Hematopoietic multipotent progenitor cell treated with erythropoietin and hydrocortisone succinate and interleukin-3 and kit ligand, for 17 days (in vitro differentiated cells): ENCODE results near the gene DDX47.
A peak's percentile ranks its signal among the peaks of the same experiment; 100 is the strongest.
"Not testable (repeated sequence)": the region's sequence is repeated elsewhere in the genome, so short reads cannot be mapped to it uniquely, and the experiment has no call there.

Source experiments
- DNase-seq: peaks from one replicate; pipeline ENCODE4 v3.0.0-alpha.2; 2015; ENCODE audit warnings: low spot score

The DDX47 gene

DNA sequence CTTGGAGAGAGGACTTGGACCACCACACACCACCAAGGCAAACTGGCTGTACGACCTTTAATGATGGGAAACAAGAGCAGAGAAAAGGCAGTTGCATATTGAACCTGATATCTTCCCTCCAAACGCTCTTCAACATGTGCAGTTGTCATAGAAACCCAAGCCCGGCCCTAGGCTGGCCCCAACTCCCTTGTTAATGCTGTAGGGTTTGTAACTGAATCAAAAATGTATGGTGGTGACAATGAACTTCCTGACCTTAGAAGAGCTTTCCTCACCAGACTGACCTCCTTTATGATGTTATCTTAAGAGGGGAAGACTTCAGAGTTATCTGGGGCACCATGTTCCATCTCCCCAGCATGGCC, 15.4 kb upstream of the DDX47 start:
- no peak for DNase-seq

DNA sequence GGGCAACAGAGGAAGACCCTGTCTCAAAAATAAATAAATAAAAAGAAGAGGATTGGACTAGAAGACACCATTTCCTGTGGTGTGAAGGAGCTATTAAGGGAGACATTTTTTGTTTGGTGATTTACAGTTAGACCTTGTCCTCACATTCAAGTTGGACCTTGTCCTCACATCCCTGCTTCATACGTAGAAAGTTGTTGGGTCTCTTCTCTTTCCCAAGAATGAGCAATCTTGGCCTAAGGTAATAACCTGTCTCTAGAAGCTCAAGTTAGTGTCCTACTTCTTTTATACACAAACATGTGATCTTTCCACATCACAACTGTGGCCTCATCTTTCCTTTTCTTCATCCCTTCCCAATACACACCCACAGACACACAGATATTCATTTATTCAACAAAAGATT, 14.7 kb upstream of the DDX47 start:
- DNase-seq: no peak

DNA sequence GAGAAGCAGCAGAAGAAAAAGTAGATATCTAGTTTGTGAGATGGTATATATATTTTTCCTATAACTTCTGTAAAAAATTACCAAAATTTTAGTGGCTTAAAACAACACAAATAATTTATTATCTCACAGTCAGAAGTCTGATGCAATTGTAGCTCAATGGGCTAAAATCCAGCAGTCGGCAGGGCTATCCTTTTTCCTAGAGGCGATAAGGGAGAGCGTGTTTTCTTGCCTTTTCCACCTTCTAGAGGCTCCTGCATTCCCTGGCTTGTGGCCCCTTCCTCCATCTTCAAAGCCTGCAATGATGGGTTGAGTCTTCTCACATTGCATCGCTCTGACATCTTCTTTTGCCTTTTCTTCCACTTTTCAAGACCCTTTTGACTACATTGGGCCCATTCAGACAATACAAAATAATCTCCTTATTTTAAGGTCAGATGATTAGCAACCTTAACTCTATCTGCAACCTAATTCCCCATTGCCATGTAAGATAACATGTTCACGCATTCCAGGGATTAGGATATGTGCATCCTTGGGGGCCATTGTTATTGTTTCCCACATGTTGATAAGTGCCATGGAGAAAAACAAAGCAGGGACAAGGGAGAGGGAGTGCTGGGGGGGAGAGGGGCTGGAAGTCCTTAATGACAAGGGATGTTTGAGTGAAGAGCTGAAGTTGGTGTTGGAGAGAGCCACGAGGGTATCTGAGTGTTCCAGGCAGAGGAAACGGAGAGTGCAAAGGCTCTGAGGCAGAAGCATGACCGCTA, 13.8 kb upstream of the DDX47 start:
- no peak for DNase-seq

DNA sequence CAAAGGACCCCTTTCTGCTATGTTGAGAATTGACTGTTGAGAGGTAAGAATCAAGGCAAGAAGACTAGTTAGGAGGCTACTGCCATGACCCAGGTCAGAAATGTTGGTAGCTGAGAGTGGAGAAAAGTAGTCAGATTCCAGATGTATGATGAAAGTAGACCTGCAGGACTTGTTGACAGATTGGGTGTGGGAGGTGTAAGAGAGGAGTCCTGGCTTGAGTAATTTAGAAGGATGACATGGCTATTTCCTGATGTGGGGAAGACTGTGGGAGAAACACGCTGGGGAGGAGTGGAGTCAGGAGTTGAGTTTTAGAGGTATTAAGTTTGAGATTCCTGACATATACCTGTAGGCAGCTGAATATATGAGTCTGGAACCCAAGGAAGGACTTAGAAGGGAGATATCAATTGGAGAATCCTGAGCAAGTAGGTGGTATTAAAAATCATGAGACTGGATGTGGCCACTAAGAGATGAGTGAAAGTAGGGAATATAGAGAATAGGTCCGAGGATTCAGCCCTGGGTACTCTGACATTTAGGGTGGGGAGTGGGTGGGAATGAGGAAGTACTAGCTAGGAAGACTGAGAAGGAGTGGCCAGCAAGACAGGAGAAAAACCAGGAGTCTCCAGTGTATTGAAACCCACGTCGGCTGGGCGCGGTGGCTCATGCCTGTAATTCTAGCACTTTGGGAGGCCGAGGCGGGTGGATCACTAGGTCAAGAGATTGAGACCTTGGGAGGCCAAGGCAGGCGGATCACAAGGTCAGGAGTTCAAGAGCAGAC, 12.6 kb upstream of the DDX47 start:
- DNase-seq: peak; percentile 23

DNA sequence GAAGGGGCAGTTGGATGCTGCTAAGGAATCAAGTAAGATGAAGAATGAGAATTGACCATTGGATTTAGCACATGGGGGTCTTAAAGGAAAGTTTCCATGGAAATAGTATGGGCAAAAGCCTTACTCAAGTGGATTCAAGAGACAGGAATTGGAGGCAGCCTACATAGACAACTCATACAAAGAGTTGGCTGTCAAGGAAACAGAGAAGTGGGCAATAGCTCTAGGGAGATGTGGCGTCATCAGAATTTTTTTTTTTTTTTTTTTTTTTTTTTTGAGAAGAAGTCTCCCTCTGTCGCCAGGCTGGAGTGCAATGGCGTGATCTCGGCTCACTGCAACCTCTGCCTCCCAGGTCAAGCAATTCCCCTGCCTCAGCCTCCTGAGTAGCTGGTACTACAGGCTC, 11.5 kb upstream of the DDX47 start:
- not testable (repeated sequence) for DNase-seq

DNA sequence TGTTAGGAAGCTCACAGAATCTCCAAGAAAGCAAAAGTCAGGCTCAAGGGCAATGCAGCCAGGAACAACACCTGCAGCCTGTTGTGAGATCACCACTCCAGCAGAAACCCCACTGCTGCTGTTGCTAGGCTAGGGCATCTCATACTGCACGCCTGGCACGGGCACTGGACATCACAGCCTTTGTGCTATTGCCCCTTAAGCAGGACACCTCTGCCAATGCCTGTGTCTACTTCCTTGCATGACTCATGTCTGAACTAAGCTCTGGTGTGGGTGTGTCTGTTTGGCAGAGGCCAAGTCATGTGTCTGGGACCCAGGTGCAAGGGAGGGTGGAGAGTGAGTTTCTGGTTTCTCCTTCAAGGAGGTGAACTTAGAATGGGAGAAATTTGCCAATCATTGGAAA, 10.0 kb upstream of the DDX47 start:
- peak; percentile 71 for DNase-seq

DNA sequence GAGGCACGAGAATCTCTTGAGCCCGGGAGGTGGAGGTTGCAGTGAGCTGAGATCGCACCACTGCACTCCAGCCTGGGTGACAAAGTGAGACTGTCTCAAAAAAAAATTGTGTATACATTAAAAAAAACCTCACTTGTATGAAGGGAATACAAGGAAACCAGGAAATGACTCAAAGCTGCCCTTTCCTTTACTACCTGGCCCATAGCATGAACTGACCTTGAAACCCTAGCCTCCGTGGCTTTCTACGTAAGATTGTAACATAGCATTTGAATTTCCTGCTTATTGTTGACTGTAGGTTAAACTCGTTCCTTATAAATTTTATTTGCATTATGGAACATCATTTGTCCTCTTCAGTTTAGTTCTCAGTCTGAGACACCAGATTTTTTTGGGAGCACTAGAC, 9.1 kb upstream of the DDX47 start:
- no peak for DNase-seq

DNA sequence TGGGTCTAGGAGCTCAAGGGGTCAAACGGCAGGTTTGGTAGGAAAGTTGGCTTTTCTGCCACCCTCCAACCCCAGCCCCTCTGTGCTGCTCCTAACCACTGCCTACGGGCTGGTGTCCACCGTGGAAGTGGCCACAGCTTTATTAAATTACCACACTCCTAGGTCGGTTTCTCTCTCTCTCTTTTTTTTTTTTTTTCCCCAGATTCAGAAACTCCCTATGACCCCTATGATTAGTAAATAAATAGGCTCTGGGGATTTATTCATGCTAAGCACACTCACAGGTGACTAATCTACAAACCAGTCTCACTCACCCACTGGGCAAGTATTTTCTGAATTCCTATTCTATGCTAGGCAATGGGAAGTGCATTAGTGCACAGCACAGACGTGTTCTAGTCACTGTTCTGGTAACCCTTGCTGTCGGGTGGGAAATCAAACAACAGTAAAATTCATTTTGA, 8.7 kb upstream of the DDX47 start:
- no peak for DNase-seq

DNA sequence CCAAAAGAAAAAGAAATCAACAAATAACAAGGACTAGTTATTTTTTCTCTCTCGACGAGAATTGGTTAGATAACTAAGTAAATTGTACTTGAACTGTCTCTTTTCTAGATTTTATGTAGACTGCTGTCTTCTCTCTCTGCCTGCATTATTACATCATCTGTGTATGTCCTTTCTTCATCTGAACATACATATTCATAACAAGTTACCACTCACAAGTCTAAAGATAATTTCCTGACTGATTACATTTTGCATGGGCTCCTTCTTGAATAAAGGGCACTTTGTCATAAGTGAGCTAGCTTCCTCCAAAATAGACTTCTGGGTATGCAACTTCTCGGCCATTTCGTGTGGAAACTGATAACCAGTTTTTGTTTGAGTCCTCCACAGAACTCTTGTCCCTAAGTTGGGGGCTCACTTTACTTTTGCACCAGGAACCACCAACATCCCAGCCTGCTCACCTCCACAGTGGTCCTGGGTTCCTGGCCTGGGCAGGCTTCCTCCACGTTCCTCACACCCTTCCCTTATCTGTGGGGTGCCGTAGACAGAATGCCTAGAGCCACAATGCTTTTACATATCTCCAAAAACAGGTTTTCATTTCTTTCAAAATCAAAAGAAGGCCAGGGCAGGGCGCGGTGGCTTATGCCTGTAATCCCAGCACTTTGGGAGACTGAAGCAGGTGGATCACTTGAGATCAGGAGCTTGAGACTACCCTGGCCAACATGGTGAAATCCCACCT, 6.2 kb upstream of the DDX47 start:
- no peak for DNase-seq

DNA sequence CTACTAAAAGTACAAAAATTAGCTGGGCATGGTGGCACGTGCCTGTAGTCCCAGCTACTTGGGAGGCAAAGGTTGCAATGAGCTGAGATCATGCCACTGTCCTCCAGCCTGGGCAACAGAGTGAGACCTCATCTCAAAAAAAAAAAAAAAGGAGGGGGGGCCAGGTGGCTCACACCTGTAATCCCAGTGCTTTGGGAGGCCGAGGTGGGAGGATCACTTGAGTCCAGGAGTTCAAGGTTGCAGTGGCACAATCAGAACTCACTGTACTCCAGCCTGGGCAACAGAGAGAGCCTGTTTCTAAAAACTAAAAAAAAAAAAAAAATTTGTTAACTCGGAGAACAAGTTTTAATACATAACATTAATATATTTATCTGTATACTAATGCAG, 5.6 kb upstream of the DDX47 start:
- DNase-seq: not testable (repeated sequence)

DNA sequence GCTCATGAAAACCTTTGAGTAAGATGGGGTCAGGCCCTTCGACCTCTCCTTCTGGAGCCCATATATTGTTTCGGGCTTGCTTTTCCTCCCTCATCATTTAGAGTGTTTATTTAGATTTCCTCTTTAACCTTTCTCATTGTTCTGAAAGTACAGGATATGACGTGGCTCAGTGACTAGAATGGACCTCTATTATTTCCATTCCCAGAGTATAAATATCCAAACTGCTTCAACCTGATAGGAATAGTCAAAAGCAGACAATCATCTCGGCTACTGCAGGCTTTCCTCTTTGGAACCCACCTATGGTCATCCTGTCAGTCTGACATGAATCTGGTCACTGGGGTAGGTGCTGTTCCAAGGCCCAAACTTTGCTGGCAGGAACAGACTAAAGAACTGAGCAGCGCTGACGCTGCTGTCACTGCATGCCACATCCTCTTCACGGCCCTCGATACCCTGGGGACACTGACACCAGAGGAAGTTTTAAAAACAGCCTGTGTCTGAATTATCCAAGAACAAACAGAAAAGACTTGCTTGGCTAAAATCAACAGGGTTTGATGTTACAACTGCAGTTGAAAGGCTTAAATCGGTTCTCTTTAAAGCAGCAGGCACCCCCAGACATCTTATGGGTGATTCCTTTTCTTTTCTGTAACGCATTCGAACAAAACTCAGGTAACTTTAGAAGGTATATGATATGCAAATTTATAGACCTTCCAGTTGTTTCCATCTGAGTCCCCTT, 5.0 kb upstream of the DDX47 start:
- no peak for DNase-seq

DNA sequence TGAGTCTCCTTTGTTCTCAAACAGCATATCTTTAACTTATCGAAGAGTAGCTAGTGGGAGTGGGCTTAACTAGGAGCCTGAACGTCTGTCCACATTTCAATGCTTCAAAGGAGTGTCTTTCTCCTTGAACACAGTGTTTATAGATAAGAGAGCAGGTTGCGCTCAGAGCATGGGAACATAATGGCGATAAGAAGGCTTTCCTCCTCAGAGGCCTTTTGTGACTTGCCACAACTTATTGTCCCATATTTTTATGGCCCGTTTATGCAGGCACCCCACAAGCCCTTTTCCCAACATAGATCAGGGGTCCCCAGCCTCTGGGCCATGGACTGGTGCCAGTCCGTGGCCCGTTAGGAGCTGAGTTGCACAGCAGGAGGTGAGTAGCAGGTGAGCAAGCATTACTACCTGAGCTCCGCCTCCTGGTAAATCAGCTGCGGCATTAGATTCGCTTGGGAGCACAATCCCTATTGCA, 2.6 kb upstream of the DDX47 start:
- no peak for DNase-seq

DNA sequence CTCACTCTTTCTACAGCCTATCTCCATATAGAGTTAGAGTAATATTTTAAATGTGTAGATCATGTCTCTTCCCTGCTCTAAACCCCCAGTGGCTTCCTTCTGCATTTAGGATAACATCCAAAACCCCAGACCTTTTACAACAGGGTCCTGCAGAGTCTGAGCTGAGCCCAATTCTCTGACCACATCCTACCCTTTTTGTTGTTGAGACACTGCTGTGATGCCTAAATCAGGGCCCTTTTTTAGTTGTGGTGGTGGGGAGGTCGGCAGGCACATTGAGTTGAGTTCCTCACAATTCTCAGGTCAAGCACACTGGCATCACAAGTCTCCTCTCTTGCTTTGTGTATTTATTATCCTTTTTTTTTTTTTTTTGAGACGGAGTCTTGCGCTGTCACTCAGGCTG, 1.8 kb upstream of the DDX47 start:
- DNase-seq: no peak

DNA sequence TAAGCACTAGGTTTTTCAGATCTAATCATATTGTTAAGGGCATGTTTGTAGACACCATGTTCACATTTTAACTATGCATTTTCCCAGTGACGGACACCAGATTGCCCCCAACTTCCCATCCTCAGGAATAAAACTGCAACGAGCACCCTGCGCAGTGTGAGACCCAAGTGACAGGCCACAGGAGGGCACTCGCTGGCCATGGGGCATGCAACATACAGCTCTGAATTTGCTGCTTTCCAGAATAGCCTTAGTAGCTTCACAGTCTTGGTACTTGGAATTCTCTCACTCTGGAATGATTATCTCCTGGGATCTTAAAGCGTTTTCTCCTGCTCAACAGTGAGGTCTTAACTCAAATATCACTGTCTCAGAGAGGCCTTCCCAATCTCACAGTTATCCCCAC, 972 bp upstream of the DDX47 start:
- no peak for DNase-seq

DNA sequence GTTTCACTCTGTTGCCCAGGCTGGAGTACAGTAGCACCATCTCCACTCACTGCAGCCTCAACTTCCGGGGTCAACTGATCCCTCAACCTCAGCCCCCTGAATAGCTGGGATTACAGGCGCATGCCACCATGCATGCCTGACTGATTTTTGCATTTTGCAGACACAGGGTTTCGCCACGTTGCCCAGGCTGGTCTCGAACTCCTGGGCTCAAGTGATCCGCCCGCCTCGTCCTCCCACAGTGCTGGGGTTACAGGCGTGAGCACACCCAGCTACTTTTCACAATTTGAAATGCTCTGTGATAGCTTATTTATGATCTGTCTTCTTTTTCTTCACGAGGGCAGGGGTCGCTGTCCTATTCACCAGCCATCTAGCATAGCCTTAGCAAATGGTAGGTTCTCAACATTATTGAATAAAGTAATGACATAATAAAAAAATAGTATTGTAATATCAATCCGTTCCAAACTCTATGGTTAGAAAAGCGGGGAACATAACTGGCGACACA, 477 bp upstream of the DDX47 start:
- no peak for DNase-seq

DNA sequence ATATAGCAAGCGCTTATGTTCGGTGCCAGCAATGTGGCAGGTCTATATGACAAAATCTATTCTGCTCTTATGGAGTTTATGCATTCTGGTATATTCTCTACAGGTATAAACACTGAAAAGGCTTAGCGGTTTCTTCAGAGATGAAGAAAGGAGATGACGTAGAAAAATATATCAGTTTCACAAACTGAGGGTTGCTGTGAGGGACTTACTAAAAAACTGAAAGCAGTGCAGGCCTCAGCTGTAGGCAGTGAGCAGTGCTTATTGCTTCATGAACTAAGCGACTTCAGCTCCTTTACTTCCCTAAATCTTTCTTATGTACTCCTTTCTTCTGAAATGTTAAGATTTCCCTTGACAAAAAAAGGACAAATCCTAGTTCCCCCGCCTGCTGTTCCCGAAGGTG, 4.5 kb downstream of the DDX47 start:
- no peak for DNase-seq

DNA sequence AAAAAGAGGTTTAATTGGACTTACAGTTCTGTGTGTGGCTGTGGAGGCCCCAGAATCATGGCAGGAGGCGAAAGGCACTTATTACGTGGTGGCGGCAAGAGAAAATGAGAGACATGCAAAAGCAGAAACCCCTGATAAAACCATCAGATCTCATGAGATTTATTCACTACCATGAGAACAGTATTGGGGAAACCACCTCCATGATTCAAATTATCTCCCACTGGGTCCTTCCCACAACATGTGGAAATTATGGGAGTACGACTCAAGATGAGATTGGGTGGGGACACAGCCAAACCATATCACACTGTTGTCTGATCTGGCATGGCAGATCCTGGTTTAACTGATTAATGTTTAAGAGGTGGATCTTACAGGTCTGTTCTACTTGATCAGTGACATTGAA, 5.6 kb downstream of the DDX47 start:
- no peak for DNase-seq

DNA sequence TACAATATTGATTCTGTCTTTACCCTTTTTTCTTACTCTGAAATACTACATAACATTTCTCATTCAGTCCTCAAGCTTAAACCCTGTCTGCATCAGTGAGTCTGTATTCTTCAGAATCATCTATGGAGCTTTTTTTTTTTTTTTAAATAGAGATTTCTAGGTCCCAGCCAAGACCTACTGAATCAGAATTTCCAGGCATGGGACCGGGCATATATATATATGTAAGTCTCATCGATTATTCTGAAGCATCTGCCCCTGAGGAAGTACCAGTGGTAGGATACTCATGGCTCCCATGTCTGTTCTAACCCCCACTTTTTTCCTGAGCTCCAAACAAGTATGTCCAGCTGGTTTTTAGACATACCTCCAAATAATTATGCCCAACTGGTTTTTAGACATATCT, 6.1 kb downstream of the DDX47 start:
- DNase-seq: no peak

DNA sequence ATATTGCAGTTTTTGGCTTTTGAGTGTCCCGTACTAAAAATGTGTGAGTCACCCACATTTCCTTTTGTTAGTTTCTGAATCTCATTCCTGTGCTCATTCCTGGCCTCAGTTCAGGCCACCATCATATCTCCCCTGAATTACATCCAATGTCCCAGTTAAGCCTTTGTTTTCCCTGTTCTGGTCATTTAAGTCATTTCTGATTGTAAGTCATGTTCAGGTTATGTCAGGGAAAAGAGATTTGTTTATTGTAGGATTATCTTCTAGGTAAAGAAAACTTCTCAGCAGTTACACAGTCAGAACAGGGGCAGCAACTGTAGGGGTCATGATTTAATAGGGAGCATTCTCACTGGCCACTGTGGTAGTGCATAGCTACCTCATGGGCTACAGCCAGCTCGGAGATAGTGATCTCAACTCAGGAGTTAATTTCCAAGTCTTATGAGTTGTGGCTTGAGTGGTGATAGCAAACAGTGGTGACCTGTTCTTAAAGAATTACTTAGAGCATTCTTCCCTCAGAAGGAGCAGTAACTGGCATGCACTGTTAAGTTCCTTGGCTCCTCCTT, 6.7 kb downstream of the DDX47 start:
- DNase-seq: no peak

DNA sequence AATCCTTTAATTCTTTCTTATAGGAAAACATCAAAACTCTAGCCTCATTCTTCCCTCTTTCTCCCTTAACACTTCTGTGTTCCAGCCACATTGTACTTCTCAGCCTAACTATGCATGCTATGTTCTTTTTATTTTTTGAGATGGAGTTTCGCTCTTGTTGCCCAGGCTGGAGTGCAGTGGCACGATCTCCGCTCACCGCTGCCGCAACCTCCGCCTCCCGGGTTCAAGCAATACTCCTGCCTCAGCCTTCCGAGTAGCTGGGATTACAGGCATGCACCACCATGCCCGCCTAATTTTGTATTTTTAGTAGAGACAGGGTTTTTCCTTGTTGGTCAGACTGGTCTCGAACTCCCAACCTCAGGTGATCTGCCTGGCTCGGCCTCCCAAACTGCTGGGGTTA, 7.2 kb downstream of the DDX47 start:
- DNase-seq: not testable (repeated sequence)

DNA sequence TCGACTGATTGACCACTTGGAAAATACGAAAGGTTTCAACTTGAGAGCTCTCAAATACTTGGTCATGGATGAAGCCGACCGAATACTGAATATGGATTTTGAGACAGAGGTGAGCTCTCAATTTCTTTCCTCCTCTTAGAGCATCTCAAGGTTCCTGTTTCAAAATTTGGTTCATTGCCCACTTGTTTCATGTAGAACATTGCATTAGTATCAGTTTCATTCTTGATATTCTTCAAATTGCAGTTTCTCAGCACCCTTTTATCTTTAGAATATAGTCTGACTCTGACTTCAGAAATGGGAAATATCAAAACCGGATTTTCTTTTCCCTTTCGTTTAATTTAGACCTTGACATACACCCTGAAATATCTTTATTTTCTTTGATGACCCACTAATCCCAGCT, 8.8 kb downstream of the DDX47 start:
- DNase-seq: no peak

DNA sequence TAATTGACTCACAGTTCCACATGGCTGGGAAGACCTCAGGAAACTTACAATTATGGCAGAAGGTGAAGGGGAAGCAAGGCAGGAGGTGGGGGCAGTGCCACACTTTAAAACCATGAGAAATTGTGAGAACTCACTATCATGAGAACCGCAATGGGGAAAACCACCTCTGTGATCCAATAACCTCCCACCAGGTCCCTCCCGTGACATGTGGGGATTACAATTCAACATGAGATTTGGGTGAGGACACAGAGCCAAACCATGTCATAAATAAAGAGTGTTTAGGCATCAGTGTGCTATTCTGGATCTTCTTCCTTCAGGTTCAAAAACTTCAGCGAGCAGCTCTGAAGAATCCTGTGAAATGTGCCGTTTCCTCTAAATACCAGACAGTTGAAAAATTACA, 9.7 kb downstream of the DDX47 start:
- no peak for DNase-seq
